HL-60 (cell line): Measurements from ENCODE around the gene AGAP1.

Source experiments
- CTCF ChIP-seq: IDR thresholded peaks from one replicate; pipeline ENCODE4 v1.5.1; 2011; ENCODE audit warnings: low read length, control low read depth, inconsistent platforms; ENCODE audit not compliant: insufficient read depth
- GABPA ChIP-seq: IDR thresholded peaks from 2 replicates; pipeline ENCODE4 v1.6.1; 2012; ENCODE audit warnings: low read depth
- POLR2AphosphoS5 ChIP-seq: IDR thresholded peaks from 2 replicates; pipeline ENCODE4 v1.6.1; 2012; ENCODE audit warnings: low read depth
- SPI1 ChIP-seq: IDR thresholded peaks from 2 replicates; pipeline ENCODE4 v1.6.1; 2012; ENCODE audit warnings: low read depth, mild to moderate bottlenecking, borderline replicate concordance

GRCh38 chr2:236106761-236107160 is 612.9 kb downstream of the AGAP1 start:
- TF ChIP-seq POLR2AphosphoS5 (no peak), CTCF (no peak), SPI1 (no peak), GABPA (no peak)
